ENCODE results near the gene LCMT1. TPM values are rescaled to one million over a fixed set of nuclear protein-coding genes. Genes with fewer than 3 reads are reported as not detected.
"Not testable (repeated sequence)": the region's sequence is repeated elsewhere in the genome, so short reads cannot be mapped to it uniquely, and the experiment has no call there.

Gene LCMT1
- total and polyA plus RNA-seq, 5 donors, result 34.2 to 41.6 (median 36.1) TPM

GRCh38 chr16:25118851-25119578 lies 7.5 kb downstream of the LCMT1 start:
- no peak overlapping the region for H3K27ac ChIP-seq (ENCODE audit: low read length)
- no peaks in the 10 kb centered on the region for H3K9me3 ChIP-seq (ENCODE audit: control insufficient read depth, low read length)
- intact Hi-C loops (cut with DNase I), result loop anchor here in 2 of 4 donors (10.0 kb wide), 2 partner anchors 54 to 106 kb away; no protein-coding TSS in a partner anchor
- no peaks in the 10 kb centered on the region for H3K27me3 ChIP-seq (ENCODE audit: control insufficient read depth, insufficient read depth)
- DNase-seq, result no peak
- ATAC-seq, result no peak
- H3K4me1 ChIP-seq (ENCODE audit: control insufficient read depth, insufficient read depth, low read length), result no peaks in the 10 kb centered on the region
- WGBS, result 71% methylated on average over 14 of the region's 14 CpGs
- H3K4me3 ChIP-seq (ENCODE audit: low read length), result no peak overlapping the region

- no peaks in the 10 kb centered on the region for H3K27me3 ChIP-seq (ENCODE audit: control insufficient read depth, insufficient read depth)
- intact Hi-C loops (cut with DNase I), result loop anchor here in 1 of 4 donors (10.0 kb wide), 1 partner anchor 103 kb away; no protein-coding TSS in a partner anchor
- DNase-seq, result no peak
- H3K4me1 ChIP-seq (ENCODE audit: control insufficient read depth, insufficient read depth, low read length), result no peaks in the 10 kb centered on the region
- no peak overlapping the region for H3K4me3 ChIP-seq (ENCODE audit: low read length)
- ATAC-seq, result no peak
- no peaks in the 10 kb centered on the region for H3K9me3 ChIP-seq (ENCODE audit: control insufficient read depth, low read length)
- 81% methylated on average over 6 of the region's 6 CpGs for WGBS
- no peak overlapping the region for H3K27ac ChIP-seq (ENCODE audit: low read length)
Observed at GRCh38 chr16:25121824-25122600, 10.5 kb downstream of the LCMT1 start.

- intact Hi-C loops (cut with DNase I), result loop anchor here in 1 of 4 donors (10.0 kb wide), 1 partner anchor 100 kb away; no protein-coding TSS in a partner anchor
- no peaks in the 10 kb centered on the region for H3K4me1 ChIP-seq (ENCODE audit: control insufficient read depth, insufficient read depth, low read length)
- H3K27me3 ChIP-seq (ENCODE audit: control insufficient read depth, insufficient read depth), result no peaks in the 10 kb centered on the region
- DNase-seq, result no peak
- no peaks in the 10 kb centered on the region for H3K9me3 ChIP-seq (ENCODE audit: control insufficient read depth, low read length)
- no peak for ATAC-seq
- 69% methylated on average over 3 of the region's 3 CpGs for WGBS
- no peak overlapping the region for H3K27ac ChIP-seq (ENCODE audit: low read length)
- H3K4me3 ChIP-seq (ENCODE audit: low read length), result no peak overlapping the region
Observed at GRCh38 chr16:25124503-25124902, 13.0 kb downstream of the LCMT1 start.

- not testable (repeated sequence) for H3K27me3 ChIP-seq (ENCODE audit: control insufficient read depth, insufficient read depth); H3K27ac ChIP-seq (ENCODE audit: low read length); H3K4me3 ChIP-seq (ENCODE audit: low read length); H3K9me3 ChIP-seq (ENCODE audit: control insufficient read depth, low read length); H3K4me1 ChIP-seq (ENCODE audit: control insufficient read depth, insufficient read depth, low read length)
- intact Hi-C loops (cut with DNase I), result loop anchor here in 2 of 4 donors (5.0 to 10.0 kb wide), 2 partner anchors 74 to 99 kb away; no protein-coding TSS in a partner anchor
- WGBS, result 79% methylated on average over 13 of the region's 13 CpGs
- peak; percentile 68 to 75 for ATAC-seq
- DNase-seq, result peak in 1 of 3 donors; percentile 44
Observed at GRCh38 chr16:25126086-25126666, 14.6 kb downstream of the LCMT1 start.

GRCh38 chr16:25126820-25127232 lies 15.3 kb downstream of the LCMT1 start:
- H3K4me3 ChIP-seq (ENCODE audit: low read length), result no peak overlapping the region
- WGBS, result 41% methylated on average over 4 of the region's 4 CpGs
- H3K27ac ChIP-seq (ENCODE audit: low read length), result no peak overlapping the region
- no peaks in the 10 kb centered on the region for H3K27me3 ChIP-seq (ENCODE audit: control insufficient read depth, insufficient read depth)
- no peaks in the 10 kb centered on the region for H3K4me1 ChIP-seq (ENCODE audit: control insufficient read depth, insufficient read depth, low read length)
- ATAC-seq (peak; percentile 37 to 48), DNase-seq (no peak)
- intact Hi-C loops (cut with DNase I), result loop anchor here in 2 of 4 donors (5.0 to 10.0 kb wide), 2 partner anchors 75 to 98 kb away; no protein-coding TSS in a partner anchor
- no peaks in the 10 kb centered on the region for H3K9me3 ChIP-seq (ENCODE audit: control insufficient read depth, low read length)

GRCh38 chr16:25132751-25133150 lies 21.2 kb downstream of the LCMT1 start:
- H3K27ac ChIP-seq (ENCODE audit: low read length); intact Hi-C loops (cut with DNase I): not testable (repeated sequence)

GRCh38 chr16:25134166-25134700 lies 22.7 kb downstream of the LCMT1 start:
- H3K4me3 ChIP-seq (ENCODE audit: low read length), result no peak overlapping the region
- H3K27ac ChIP-seq (ENCODE audit: low read length), result no peak overlapping the region
- no peak for ATAC-seq
- H3K9me3 ChIP-seq (ENCODE audit: control insufficient read depth, low read length), result no peaks in the 10 kb centered on the region
- H3K4me1 ChIP-seq (ENCODE audit: control insufficient read depth, insufficient read depth, low read length), result no peaks in the 10 kb centered on the region
- no peaks in the 10 kb centered on the region for H3K27me3 ChIP-seq (ENCODE audit: control insufficient read depth, insufficient read depth)
- WGBS, result 77% methylated on average over 4 of the region's 4 CpGs
- intact Hi-C loops (cut with DNase I), result no loop called here
- DNase-seq, result no peak

More at GRCh38 chr16:25132751-25133150, 21.2 kb downstream of the LCMT1 start:
- WGBS, result 96% methylated on average over 5 of the region's 5 CpGs
- H3K27me3 ChIP-seq (ENCODE audit: control insufficient read depth, insufficient read depth); DNase-seq; H3K9me3 ChIP-seq (ENCODE audit: control insufficient read depth, low read length); ATAC-seq; H3K4me1 ChIP-seq (ENCODE audit: control insufficient read depth, insufficient read depth, low read length); H3K4me3 ChIP-seq (ENCODE audit: low read length): not testable (repeated sequence)

- Histone ChIP-seq H3K27me3 (ENCODE audit: control insufficient read depth, insufficient read depth) (no peaks in the 10 kb centered on the region), H3K27ac (ENCODE audit: low read length) (no peak overlapping the region), H3K4me1 (ENCODE audit: control insufficient read depth, insufficient read depth, low read length) (no peaks in the 10 kb centered on the region), H3K4me3 (ENCODE audit: low read length) (no peak overlapping the region), H3K9me3 (ENCODE audit: control insufficient read depth, low read length) (no peaks in the 10 kb centered on the region)
- ATAC-seq (no peak), DNase-seq (no peak)
- WGBS, result 97% methylated on average over 4 of the region's 4 CpGs
- intact Hi-C loops (cut with DNase I), result no loop called here
Observed at GRCh38 chr16:25135254-25135878, 23.8 kb downstream of the LCMT1 start.

GRCh38 chr16:25138130-25138529 lies 26.6 kb downstream of the LCMT1 start:
- Histone ChIP-seq H3K4me1 (ENCODE audit: control insufficient read depth, insufficient read depth, low read length) (no peaks in the 10 kb centered on the region), H3K9me3 (ENCODE audit: control insufficient read depth, low read length) (no peaks in the 10 kb centered on the region), H3K4me3 (ENCODE audit: low read length) (no peak overlapping the region), H3K27ac (ENCODE audit: low read length) (no peak overlapping the region), H3K27me3 (ENCODE audit: control insufficient read depth, insufficient read depth) (no peaks in the 10 kb centered on the region)
- no peak for DNase-seq
- intact Hi-C loops (cut with DNase I), result no loop called here
- 89% methylated on average over 6 of the region's 6 CpGs for WGBS
- no peak for ATAC-seq

- intact Hi-C loops (cut with DNase I), result no loop called here
- H3K4me1 ChIP-seq (ENCODE audit: control insufficient read depth, insufficient read depth, low read length), result no peaks in the 10 kb centered on the region
- no peak for ATAC-seq
- 80% methylated on average over 6 of the region's 6 CpGs for WGBS
- H3K27ac ChIP-seq (ENCODE audit: low read length), result no peak overlapping the region
- H3K9me3 ChIP-seq (ENCODE audit: control insufficient read depth, low read length), result no peaks in the 10 kb centered on the region
- no peak for DNase-seq
- H3K4me3 ChIP-seq (ENCODE audit: low read length), result no peak overlapping the region
- H3K27me3 ChIP-seq (ENCODE audit: control insufficient read depth, insufficient read depth), result no peaks in the 10 kb centered on the region
Observed at GRCh38 chr16:25140459-25140858, 28.9 kb downstream of the LCMT1 start.
